Mesenteric fat pad (tissue), 1 donor: ENCODE results near the gene PYGL. TPM values are rescaled to one million over a fixed set of nuclear protein-coding genes. Genes with fewer than 3 reads are reported as not detected.

Experiments used
- DNase-seq: peaks from one replicate; pipeline ENCODE4 v3.0.0-alpha.2; 2020; ENCODE audit warnings: low spot score
- total RNA-seq: library from RNA; stranded (reverse); fragmentation: NEBNext Ultra II Directional; extraction: Animal tissue kit (Norgen Biotek cat#: 25700); gene quantifications from one replicate; pipeline ENCODE4 v1.2.1, GENCODE V29; 2021
- donor health status: DM: yes; HTN: yes; CAD: no.

Gene PYGL
- total RNA-seq, 1 donor from 2014 or later, result 174 TPM

- no peak for DNase-seq
Measured at GRCh38 chr14:50875359-50876070, 68.8 kb downstream of the PYGL start.

- DNase-seq, result no peak
Measured at GRCh38 chr14:50874757-50875156, 69.5 kb downstream of the PYGL start.

GRCh38 chr14:50871914-50872732, 72.2 kb downstream of the PYGL start, which contains the start of gene ABHD12B:
Gene ABHD12B, plus strand, starts transcription at chr14:50872053. Its CDS starts 122 bp downstream, at chr14:50872175.
- DNase-seq, result no peak

DNA sequence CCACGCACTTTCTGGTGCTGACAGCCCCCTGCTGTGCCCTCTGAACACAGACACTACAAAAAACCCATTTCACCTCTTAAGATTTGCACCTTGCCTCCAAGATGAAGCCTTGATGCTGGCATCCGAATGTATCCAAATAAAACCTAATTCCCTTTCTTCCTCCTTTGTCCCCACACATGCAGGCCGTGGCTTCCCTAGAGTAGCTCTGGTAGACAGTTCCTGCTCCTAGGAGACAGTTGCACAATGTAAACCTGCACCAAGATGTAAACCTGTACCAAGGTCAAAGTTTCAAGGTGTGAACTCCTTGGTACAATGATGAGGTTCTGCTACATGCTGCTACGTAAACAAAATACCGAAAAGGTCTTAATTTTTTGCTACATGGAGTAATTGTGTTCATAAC, 73.1 kb downstream of the PYGL start:
- no peak for DNase-seq

DNA sequence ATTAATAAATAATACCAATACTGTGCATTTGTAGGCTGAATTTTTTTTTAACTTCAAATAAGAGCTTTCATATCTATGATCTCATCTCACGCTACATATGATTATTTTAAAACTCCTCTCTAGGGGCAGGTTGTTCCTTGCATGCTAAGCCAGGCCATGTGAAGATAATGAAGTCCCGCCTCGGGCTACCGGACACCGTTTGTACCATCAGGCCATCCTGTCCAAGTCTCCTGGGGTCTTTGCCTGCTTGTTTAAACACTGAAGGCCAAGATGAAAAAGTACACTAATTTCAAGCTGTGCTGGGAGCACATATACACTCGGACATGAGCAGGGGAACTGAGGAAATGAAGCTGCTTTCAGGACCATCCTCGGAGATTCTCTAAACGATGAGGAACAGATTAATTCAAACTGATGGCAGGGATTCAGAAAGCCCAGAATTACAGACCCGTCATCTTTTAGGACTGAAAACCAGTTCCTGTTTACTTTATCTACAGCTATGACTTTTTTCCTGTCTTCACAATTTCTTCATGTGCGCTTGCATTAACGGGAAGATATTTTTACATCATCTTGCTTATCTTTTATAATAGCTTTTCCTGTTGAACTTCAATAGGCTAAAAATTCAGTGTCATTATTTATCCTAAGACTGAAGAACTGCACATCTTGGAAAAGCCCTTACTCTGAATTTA, 78.7 kb downstream of the PYGL start:
- DNase-seq, result no peak

DNA sequence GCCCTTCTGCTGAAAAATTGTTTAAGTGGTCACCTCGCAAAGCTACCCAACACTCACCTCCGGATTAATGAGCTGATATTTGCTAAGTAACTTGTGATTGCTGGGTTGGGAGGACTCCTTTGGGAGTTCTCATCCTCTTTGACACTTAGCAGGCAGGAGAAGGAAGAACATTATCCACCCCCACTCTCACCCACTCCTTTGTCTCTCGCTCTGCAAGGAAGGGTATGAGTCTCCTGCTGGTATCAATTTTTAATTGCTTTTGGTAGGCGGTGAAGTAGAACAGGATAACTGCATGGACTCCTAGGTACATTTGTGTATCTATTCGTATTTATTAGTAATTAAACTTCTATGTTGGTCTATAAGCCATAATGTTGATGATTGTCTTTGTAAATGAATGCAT, 79.3 kb downstream of the PYGL start:
- no peak for DNase-seq

DNA sequence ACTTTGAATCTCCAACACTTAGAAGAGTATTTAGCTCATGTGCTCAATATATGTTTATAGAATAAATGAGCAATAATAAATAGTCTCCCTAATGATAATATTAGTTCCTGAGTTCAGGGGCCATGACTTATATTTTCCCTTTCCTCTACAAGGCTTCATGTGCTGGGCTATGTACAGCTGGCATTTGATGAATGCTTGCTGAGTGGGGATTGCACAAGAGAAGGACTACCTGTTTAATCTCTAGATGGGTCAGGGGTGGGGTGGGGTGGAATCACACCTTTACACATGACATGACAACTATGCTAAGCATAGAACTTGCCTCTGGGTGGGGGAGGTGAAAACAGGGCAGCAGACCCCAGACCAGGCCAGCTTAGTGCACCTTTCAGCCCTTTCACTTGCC, 80.0 kb downstream of the PYGL start:
- DNase-seq, result no peak

DNA sequence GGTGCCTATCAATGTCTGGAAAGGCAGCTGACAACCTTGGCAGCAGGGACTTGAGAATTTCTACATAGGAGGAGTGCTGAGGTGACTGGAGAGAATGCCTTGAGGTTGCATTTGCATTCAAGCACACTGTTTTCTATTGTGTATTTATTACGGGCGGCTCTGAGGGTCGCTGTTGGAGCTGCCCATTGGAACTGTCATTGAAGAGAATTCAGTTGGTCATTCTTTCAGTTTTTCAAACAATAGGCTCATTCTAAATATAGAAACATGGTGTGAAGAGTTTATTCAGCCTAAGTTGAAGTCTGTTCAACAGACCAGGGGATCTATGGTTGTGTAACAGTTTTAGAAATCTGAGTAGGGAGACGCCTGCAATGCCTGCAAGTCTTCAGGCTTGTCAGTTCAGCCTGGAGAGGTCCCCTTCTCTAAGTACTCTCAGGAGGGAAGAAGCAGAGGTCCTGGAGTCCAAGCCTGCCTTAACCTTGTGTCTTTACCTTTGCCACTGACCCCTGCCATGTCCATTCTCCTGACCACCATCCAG, 82.2 kb downstream of the PYGL start:
- DNase-seq, result no peak

DNA sequence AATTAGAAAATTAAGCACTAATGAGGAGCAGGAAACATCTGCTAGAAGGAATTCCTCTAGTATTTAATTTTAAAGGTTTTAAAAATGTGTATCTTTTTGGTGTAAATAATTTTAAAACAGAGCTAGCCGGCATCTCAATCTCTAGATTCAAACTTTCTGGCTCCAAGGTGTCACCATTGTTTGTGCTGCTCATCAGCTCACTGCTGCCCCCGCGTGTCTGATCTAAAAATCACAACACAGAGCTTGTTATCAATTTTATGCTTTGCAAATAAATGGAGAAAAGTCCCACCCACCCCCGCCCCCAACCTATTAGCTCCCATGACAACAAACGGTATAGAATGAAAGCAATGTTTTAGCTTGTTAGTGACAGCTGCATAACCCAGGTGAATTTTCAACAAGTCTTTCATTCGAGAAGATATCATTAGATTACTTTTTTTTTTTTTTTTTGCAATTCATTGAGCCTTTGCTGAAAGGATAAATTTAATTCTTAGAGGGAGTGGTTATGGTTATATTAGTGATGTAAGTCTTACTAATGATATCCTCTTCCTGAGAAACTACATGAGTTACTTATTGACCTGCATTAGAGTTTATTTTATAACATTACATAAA, 83.7 kb downstream of the PYGL start:
- DNase-seq, result no peak

DNA sequence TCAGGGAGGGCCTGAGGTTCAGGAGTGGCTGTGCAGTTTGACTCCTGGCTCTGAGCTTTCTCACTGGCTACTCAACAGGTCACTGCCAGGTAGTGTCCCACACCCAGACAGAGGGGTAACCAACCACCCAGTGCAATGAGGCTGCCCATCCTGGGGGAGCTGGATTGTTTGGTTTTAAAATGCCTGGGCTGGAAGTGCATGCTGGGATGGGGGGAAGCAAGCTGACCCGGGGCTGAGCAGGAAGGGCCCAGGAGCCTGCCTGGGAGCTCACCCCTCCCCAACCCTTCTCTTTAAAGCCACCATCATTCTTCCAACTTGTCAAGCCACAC, 85.0 kb downstream of the PYGL start:
- no peak for DNase-seq

- no peak for DNase-seq
Measured at GRCh38 chr14:50856660-50857059, 87.6 kb downstream of the PYGL start.

DNA sequence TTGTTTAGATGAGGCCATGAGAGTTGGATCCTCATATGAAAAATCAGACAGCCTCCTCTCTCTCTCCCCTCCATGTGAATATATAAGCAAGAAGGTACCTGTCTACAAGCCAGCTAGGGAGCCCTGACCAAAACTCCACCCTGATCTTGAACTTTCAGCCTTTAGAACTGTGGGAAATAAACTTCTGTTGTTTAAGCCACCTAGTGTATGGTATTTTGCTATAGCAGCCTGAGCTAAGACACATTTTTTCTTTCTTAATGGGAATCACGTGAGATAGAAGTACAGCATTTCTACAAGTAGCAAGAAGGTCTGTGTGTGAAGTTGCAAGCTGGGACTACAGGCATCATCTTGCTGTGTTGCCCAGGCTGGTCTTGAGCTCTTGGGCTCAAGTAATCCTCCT, 88.7 kb downstream of the PYGL start:
- DNase-seq, result no peak

Other genes starting within 250 kb of the PYGL start
- 40.3 TPM for gene NIN, start 113.3 kb downstream of the PYGL start, total RNA-seq
- gene ABHD12B, start 72.4 kb downstream of the PYGL start, total RNA-seq, result not detected
- gene TRIM9, start 150.6 kb upstream of the PYGL start, total RNA-seq, result 1.3 TPM